HepG2 (cell line): ENCODE results near the gene TMEM53. TPM values are rescaled to one million over a fixed set of nuclear protein-coding genes. Genes with fewer than 3 reads are reported as not detected.

ENCODE experiments used
- BCL6 ChIP-seq: IDR thresholded peaks from 2 replicates; pipeline ENCODE4 v1.6.1; 2016; ENCODE audit warnings: missing genetic modification reagents, missing compliant biosample characterization
- CCAR2 ChIP-seq: fragments of 200-400 bp; formaldehyde crosslinking; optimal IDR thresholded peaks from 2 replicates; pipeline ENCODE3; 2018; ENCODE audit warnings: low read depth, mild to moderate bottlenecking, low read length, moderate library complexity
- DMAP1 ChIP-seq: IDR thresholded peaks from 2 replicates; pipeline ENCODE4 v1.6.1; 2016
- FOXJ3 ChIP-seq: sonication (generic); formaldehyde crosslinking; IDR thresholded peaks from 2 replicates; pipeline ENCODE4 v1.4.0; 2020; ENCODE audit warnings: missing genetic modification reagents, mild to moderate bottlenecking, borderline replicate concordance
- NFIC ChIP-seq: IDR thresholded peaks from 2 replicates; pipeline ENCODE4 v1.6.1; 2012; ENCODE audit warnings: mild to moderate bottlenecking, low read length, inconsistent platforms
- NRL ChIP-seq: sonication (generic); formaldehyde crosslinking; IDR thresholded peaks from 2 replicates; pipeline ENCODE4 v1.5.0; 2020; ENCODE audit warnings: missing genetic modification reagents, mild to moderate bottlenecking, moderate library complexity, borderline replicate concordance
- POLR2A ChIP-seq, 2 experiments: IDR thresholded peaks; 2 replicates each; pipeline ENCODE4 v1.6.1; 2011; ENCODE audit warnings: low read depth in 2 of 2, low read length in 2 of 2, mild to moderate bottlenecking in 1 of 2, moderate library complexity in 1 of 2; ENCODE audit not compliant: insufficient read depth in 1 of 2
- TAF15 ChIP-seq: fragments of 200-400 bp; formaldehyde crosslinking; IDR thresholded peaks from one replicate; pipeline ENCODE4 v1.6.1; 2018; ENCODE audit warnings: mild to moderate bottlenecking, low read depth, low read length; ENCODE audit not compliant: poor library complexity, severe bottlenecking
- ZFAT ChIP-seq: sonication (generic); formaldehyde crosslinking; conservative IDR thresholded peaks from 2 replicates; pipeline ENCODE4 v1.8.1; 2023; ENCODE audit warnings: missing genetic modification reagents, inconsistent platforms
- ZNF543 ChIP-seq: sonication (generic); formaldehyde crosslinking; IDR thresholded peaks from 2 replicates; pipeline ENCODE4 v1.4.0; 2020; ENCODE audit warnings: mild to moderate bottlenecking, missing genetic modification reagents
- ZNF598 ChIP-seq: sonication (generic); formaldehyde crosslinking; IDR thresholded peaks from 2 replicates; pipeline ENCODE4 v1.5.1; 2020; ENCODE audit warnings: mild to moderate bottlenecking, missing genetic modification reagents, borderline replicate concordance
- ZNF629 ChIP-seq: sonication (generic); formaldehyde crosslinking; conservative IDR thresholded peaks from 2 replicates; pipeline ENCODE4 v1.5.0; 2020; ENCODE audit warnings: missing genetic modification reagents
- ZNF703 ChIP-seq: sonication (generic); formaldehyde crosslinking; IDR thresholded peaks from 2 replicates; pipeline ENCODE4 v1.5.1; 2020; ENCODE audit warnings: missing genetic modification reagents, mild to moderate bottlenecking, moderate library complexity, borderline replicate concordance
- ZNF780A ChIP-seq: sonication (generic); formaldehyde crosslinking; IDR thresholded peaks from 2 replicates; pipeline ENCODE4 v1.8.0; 2022; ENCODE audit warnings: mild to moderate bottlenecking, missing genetic modification reagents, moderate library complexity
- polyA plus RNA-seq, 8 experiments: library from polyadenylated mRNA; depleted of rRNA in 3 of 8; stranded (reverse) in 7 of 8; unstranded in 1 of 8; fragments of >200 nt; fragmentation: Illumina TruSeq in 4 of 8; extraction: Trizol in 4 of 8; gene quantifications; 2 replicates each; pipeline versions ENCODE4 v1.2.1 to v1.2.3, GENCODE V29; 2011 to 2016; ENCODE audit warnings: low read depth in 4 of 8, missing spikeins in 1 of 8, mixed read lengths in 1 of 8; ENCODE audit not compliant: insufficient read depth in 1 of 8
- total RNA-seq, 5 experiments: library from RNA; depleted of rRNA; stranded (reverse); fragments of >200 nt; fragmentation: Illumina TruSeq; extraction: Trizol; gene quantifications; 2 replicates each; pipeline ENCODE4 v1.2.3, GENCODE V29; 2016; ENCODE audit warnings: low read depth in 1 of 5
- TF ChIP-seq, protein P1 (sequence below): conservative IDR thresholded peaks from 2 replicates; pipeline ENCODE4 v1.6.1; 2018; ENCODE audit warnings: missing genetic modification reagents
- TF ChIP-seq, protein P2 (sequence below): IDR thresholded peaks from 2 replicates; pipeline ENCODE4 v1.6.1; 2016; ENCODE audit warnings: low read depth, control low read depth
- TF ChIP-seq, protein P3 (sequence below): sonication (generic); formaldehyde crosslinking; IDR thresholded peaks from 2 replicates; pipeline ENCODE4 v1.8.0; 2022; ENCODE audit warnings: missing genetic modification reagents, low read depth, mild to moderate bottlenecking, borderline replicate concordance
- TF ChIP-seq, protein P4 (sequence below): sonication (generic); formaldehyde crosslinking; IDR thresholded peaks from 2 replicates; pipeline ENCODE4 v1.5.1; 2020; ENCODE audit warnings: mild to moderate bottlenecking, missing genetic modification reagents, borderline replicate concordance
- TF ChIP-seq, protein P5 (sequence below): sonication (generic); formaldehyde crosslinking; IDR thresholded peaks from 2 replicates; pipeline ENCODE4 v1.8.0; 2022; ENCODE audit warnings: missing genetic modification reagents, mild to moderate bottlenecking, borderline replicate concordance
- TF ChIP-seq, protein P6 (sequence below): sonication (generic); formaldehyde crosslinking; IDR thresholded peaks from 2 replicates; pipeline ENCODE4 v1.8.1; 2023; ENCODE audit warnings: mild to moderate bottlenecking, missing genetic modification reagents

Gene TMEM53
- total and polyA plus RNA-seq, 2 of the 13 experiments (the other 11 are each of a cell fraction or from before 2014, with no cell fraction given), result 12.6 to 20.2 TPM

DNA sequence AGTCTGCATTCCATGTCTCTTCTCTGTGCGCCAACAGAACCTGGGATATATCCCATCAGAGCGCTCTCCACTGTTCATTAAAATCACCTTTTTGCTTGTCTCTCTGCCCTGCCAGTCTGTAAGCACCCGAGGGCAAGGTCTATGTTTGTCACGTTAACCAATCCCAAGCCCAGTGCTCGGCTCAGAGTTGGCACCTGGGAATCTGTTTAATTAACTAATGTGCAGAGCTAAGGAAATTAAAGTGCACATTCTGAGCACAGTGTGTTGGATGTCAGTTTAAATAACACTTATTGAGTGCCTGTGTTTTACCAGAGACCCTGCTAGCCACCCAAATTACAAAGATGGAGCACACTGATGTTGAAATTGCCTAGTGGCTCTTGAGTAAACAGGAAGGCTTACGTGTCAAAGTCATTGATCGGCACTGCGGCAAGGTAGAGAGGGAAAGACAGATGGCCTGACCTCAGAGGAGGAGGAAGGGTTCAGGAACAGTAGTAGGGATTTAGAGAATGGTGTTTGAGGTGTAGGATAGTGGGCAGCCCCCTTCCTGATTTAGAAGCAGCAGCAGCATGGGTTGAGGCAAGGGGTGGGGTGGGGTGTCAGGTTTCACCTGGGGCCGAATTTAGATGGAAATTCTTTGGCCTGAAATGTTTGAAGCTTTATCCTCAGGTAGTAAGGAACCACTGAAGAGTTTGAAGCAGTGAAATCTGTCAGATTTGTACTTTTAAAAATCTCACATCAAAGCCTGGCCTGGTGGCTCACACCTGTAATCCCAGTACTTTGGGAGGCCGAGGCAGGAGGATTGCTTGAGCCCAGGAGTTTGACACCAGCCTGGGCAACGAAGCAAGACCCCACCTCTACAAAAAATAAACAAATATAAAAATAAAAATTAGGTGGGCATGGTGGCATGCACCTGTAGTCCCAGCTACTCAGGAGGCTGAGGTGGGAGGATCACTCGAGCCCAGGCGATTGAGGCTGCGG lies 7.9 kb upstream of the TMEM53 start (continued):
- TF ChIP-seq, protein P1, sequence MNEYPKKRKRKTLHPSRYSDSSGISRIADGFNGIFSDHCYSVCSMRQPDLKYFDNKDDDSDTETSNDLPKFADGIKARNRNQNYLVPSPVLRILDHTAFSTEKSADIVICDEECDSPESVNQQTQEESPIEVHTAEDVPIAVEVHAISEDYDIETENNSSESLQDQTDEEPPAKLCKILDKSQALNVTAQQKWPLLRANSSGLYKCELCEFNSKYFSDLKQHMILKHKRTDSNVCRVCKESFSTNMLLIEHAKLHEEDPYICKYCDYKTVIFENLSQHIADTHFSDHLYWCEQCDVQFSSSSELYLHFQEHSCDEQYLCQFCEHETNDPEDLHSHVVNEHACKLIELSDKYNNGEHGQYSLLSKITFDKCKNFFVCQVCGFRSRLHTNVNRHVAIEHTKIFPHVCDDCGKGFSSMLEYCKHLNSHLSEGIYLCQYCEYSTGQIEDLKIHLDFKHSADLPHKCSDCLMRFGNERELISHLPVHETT, result no peak
- TF ChIP-seq NRL (CRISPR knock-in tag) (no peak), ZNF598 (no peak), BCL6 (CRISPR knock-in tag) (peak; percentile 74), TAF15 (no peak), NFIC (peak; percentile 81; the same call in 1 of the 2 replicates), ZNF543 (CRISPR knock-in tag) (no peak), CCAR2 (no peak), POLR2A (IDR thresholded peaks at IDR 0.05; ENCODE audit: insufficient read depth in 1 of 2, low read depth in 2 of 2, low read length in 2 of 2) (peak in 1 of 2 experiments; percentile 24; a peak in 1 of 4 replicates), DMAP1 (peak; percentile 97), ZFAT (CRISPR knock-in tag) (no peak), ZNF629 (CRISPR knock-in tag) (no peak; the same call in 1 of the 2 replicates), ZNF703 (CRISPR knock-in tag) (peak; percentile 19; the same call in 1 of the 2 replicates), ZNF780A (CRISPR knock-in tag) (no peak), FOXJ3 (CRISPR knock-in tag) (peak; percentile 84; the same call in 1 of the 2 replicates)
- TF ChIP-seq, protein P2, sequence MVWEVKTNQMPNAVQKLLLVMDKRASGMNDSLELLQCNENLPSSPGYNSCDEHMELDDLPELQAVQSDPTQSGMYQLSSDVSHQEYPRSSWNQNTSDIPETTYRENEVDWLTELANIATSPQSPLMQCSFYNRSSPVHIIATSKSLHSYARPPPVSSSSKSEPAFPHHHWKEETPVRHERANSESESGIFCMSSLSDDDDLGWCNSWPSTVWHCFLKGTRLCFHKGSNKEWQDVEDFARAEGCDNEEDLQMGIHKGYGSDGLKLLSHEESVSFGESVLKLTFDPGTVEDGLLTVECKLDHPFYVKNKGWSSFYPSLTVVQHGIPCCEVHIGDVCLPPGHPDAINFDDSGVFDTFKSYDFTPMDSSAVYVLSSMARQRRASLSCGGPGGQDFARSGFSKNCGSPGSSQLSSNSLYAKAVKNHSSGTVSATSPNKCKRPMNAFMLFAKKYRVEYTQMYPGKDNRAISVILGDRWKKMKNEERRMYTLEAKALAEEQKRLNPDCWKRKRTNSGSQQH (CRISPR knock-in tag), result no peak
- TF ChIP-seq, protein P3, sequence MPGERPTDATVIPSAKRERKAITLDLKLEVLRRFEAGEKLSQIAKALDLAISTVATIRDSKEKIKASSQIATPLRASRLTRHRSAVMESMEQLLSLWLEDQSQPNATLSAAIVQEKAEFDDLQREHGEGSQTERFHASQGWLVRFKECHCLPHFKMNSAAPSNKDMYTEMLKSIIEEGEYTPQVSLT (CRISPR knock-in tag), result no peak
- TF ChIP-seq, protein P4, sequence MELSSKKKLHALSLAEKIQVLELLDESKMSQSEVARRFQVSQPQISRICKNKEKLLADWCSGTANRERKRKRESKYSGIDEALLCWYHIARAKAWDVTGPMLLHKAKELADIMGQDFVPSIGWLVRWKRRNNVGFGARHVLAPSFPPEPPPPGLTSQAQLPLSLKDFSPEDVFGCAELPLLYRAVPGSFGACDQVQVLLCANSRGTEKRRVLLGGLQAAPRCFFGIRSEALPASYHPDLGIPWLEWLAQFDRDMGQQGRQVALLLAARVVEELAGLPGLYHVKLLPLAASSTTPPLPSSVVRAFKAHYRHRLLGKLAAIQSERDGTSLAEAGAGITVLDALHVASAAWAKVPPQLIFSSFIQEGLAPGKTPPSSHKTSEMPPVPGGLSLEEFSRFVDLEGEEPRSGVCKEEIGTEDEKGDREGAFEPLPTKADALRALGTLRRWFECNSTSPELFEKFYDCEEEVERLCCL (CRISPR knock-in tag), result 0 out of 2 replicates have a peak, but pooled peaks have one; percentile 71
- TF ChIP-seq, protein P5, sequence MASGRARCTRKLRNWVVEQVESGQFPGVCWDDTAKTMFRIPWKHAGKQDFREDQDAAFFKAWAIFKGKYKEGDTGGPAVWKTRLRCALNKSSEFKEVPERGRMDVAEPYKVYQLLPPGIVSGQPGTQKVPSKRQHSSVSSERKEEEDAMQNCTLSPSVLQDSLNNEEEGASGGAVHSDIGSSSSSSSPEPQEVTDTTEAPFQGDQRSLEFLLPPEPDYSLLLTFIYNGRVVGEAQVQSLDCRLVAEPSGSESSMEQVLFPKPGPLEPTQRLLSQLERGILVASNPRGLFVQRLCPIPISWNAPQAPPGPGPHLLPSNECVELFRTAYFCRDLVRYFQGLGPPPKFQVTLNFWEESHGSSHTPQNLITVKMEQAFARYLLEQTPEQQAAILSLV (CRISPR knock-in tag), result no peak
- TF ChIP-seq, protein P6, sequence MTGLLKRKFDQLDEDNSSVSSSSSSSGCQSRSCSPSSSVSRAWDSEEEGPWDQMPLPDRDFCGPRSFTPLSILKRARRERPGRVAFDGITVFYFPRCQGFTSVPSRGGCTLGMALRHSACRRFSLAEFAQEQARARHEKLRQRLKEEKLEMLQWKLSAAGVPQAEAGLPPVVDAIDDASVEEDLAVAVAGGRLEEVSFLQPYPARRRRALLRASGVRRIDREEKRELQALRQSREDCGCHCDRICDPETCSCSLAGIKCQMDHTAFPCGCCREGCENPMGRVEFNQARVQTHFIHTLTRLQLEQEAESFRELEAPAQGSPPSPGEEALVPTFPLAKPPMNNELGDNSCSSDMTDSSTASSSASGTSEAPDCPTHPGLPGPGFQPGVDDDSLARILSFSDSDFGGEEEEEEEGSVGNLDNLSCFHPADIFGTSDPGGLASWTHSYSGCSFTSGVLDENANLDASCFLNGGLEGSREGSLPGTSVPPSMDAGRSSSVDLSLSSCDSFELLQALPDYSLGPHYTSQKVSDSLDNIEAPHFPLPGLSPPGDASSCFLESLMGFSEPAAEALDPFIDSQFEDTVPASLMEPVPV (CRISPR knock-in tag), result peak; percentile 73
